ENCODE results near the gene EFHC1.
A peak's percentile ranks its signal among the peaks of the same experiment; 100 is the strongest.

The EFHC1 gene

GRCh38 chr6:52535711-52536423, 115.7 kb downstream of the EFHC1 start:
- H3K4me1 ChIP-seq (ENCODE audit: control insufficient read depth in 1 of 2, insufficient read depth in 2 of 2, low read length in 2 of 2): peaks cover 4 to 36% of the 10 kb centered on the region in 2 donors
- no peaks in the 10 kb centered on the region for H3K27me3 ChIP-seq (ENCODE audit: low read depth, low read length)
- no peaks in the 10 kb centered on the region for H3K9me3 ChIP-seq (ENCODE audit: control insufficient read depth in 1 of 2, low read length in 2 of 2)
- H3K36me3 ChIP-seq (ENCODE audit: control insufficient read depth in 1 of 2, insufficient read depth in 2 of 2, low read length in 2 of 2): peaks cover 7 to 11% of the 10 kb centered on the region in 2 donors
- no peak overlapping the region for H3K4me3 ChIP-seq (ENCODE audit: low read depth in 1 of 2, low read length in 2 of 2)
- no peak overlapping the region for H3K27ac ChIP-seq (ENCODE audit: low read length)

- Histone ChIP-seq H3K4me3 (ENCODE audit: low read depth in 1 of 2, low read length in 2 of 2) (no peak overlapping the region), H3K4me1 (ENCODE audit: control insufficient read depth in 1 of 2, insufficient read depth in 2 of 2, low read length in 2 of 2) (peaks cover 4 to 39% of the 10 kb centered on the region in 2 donors), H3K27me3 (ENCODE audit: low read depth, low read length) (no peaks in the 10 kb centered on the region), H3K9me3 (ENCODE audit: control insufficient read depth in 1 of 2, low read length in 2 of 2) (no peaks in the 10 kb centered on the region), H3K36me3 (ENCODE audit: control insufficient read depth in 1 of 2, insufficient read depth in 2 of 2, low read length in 2 of 2) (peaks cover 7 to 11% of the 10 kb centered on the region in 2 donors), H3K27ac (ENCODE audit: low read length) (no peak overlapping the region)
Observed at GRCh38 chr6:52536424-52536916, 116.3 kb downstream of the EFHC1 start.

- H3K9me3 ChIP-seq (ENCODE audit: control insufficient read depth in 1 of 2, low read length in 2 of 2): no peaks in the 10 kb centered on the region
- peaks cover 4 to 39% of the 10 kb centered on the region in 2 donors for H3K4me1 ChIP-seq (ENCODE audit: control insufficient read depth in 1 of 2, insufficient read depth in 2 of 2, low read length in 2 of 2)
- no peak overlapping the region for H3K27ac ChIP-seq (ENCODE audit: low read length)
- H3K27me3 ChIP-seq (ENCODE audit: low read depth, low read length): no peaks in the 10 kb centered on the region
- H3K36me3 ChIP-seq (ENCODE audit: control insufficient read depth in 1 of 2, insufficient read depth in 2 of 2, low read length in 2 of 2): peaks cover 7 to 11% of the 10 kb centered on the region in 2 donors
- no peak overlapping the region for H3K4me3 ChIP-seq (ENCODE audit: low read depth in 1 of 2, low read length in 2 of 2)
Observed at GRCh38 chr6:52537001-52537753, 117.0 kb downstream of the EFHC1 start.

- no peak overlapping the region for H3K27ac ChIP-seq (ENCODE audit: low read length)
Observed at GRCh38 chr6:52538252-52538900, 118.2 kb downstream of the EFHC1 start.

GRCh38 chr6:52538901-52539354, 118.8 kb downstream of the EFHC1 start:
- Histone ChIP-seq H3K36me3 (ENCODE audit: control insufficient read depth in 1 of 2, insufficient read depth in 2 of 2, low read length in 2 of 2) (peaks cover 7 to 11% of the 10 kb centered on the region in 2 donors), H3K27ac (ENCODE audit: low read length) (no peak overlapping the region), H3K4me3 (ENCODE audit: low read depth in 1 of 2, low read length in 2 of 2) (no peak overlapping the region), H3K4me1 (ENCODE audit: control insufficient read depth in 1 of 2, insufficient read depth in 2 of 2, low read length in 2 of 2) (peaks cover 8 to 45% of the 10 kb centered on the region in 2 donors), H3K27me3 (ENCODE audit: low read depth, low read length) (no peaks in the 10 kb centered on the region), H3K9me3 (ENCODE audit: control insufficient read depth in 1 of 2, low read length in 2 of 2) (no peaks in the 10 kb centered on the region)

More at GRCh38 chr6:52538252-52538900, 118.2 kb downstream of the EFHC1 start:
- peaks cover 7 to 11% of the 10 kb centered on the region in 2 donors for H3K36me3 ChIP-seq (ENCODE audit: control insufficient read depth in 1 of 2, insufficient read depth in 2 of 2, low read length in 2 of 2)
- no peak overlapping the region for H3K4me3 ChIP-seq (ENCODE audit: low read depth in 1 of 2, low read length in 2 of 2)
- H3K27me3 ChIP-seq (ENCODE audit: low read depth, low read length): no peaks in the 10 kb centered on the region
- H3K4me1 ChIP-seq (ENCODE audit: control insufficient read depth in 1 of 2, insufficient read depth in 2 of 2, low read length in 2 of 2): peaks cover 4 to 39% of the 10 kb centered on the region in 2 donors
- no peaks in the 10 kb centered on the region for H3K9me3 ChIP-seq (ENCODE audit: control insufficient read depth in 1 of 2, low read length in 2 of 2)

GRCh38 chr6:52539607-52540006, 119.5 kb downstream of the EFHC1 start:
- peaks cover 15 to 52% of the 10 kb centered on the region in 2 donors for H3K4me1 ChIP-seq (ENCODE audit: control insufficient read depth in 1 of 2, insufficient read depth in 2 of 2, low read length in 2 of 2)
- H3K27ac ChIP-seq (ENCODE audit: low read length): no peak overlapping the region
- H3K27me3 ChIP-seq (ENCODE audit: low read depth, low read length): no peaks in the 10 kb centered on the region
- no peaks in the 10 kb centered on the region for H3K9me3 ChIP-seq (ENCODE audit: control insufficient read depth in 1 of 2, low read length in 2 of 2)
- peaks cover 5 to 11% of the 10 kb centered on the region in 2 donors for H3K36me3 ChIP-seq (ENCODE audit: control insufficient read depth in 1 of 2, insufficient read depth in 2 of 2, low read length in 2 of 2)
- no peak overlapping the region for H3K4me3 ChIP-seq (ENCODE audit: low read depth in 1 of 2, low read length in 2 of 2)

- H3K4me3 ChIP-seq (ENCODE audit: low read depth in 1 of 2, low read length in 2 of 2): no peak overlapping the region
- no peaks in the 10 kb centered on the region for H3K27me3 ChIP-seq (ENCODE audit: low read depth, low read length)
- no peaks in the 10 kb centered on the region for H3K9me3 ChIP-seq (ENCODE audit: control insufficient read depth in 1 of 2, low read length in 2 of 2)
- H3K36me3 ChIP-seq (ENCODE audit: control insufficient read depth in 1 of 2, insufficient read depth in 2 of 2, low read length in 2 of 2): peaks cover 0 to 6% of the 10 kb centered on the region in 2 donors
- no peak overlapping the region for H3K27ac ChIP-seq (ENCODE audit: low read length)
- peaks cover 17 to 58% of the 10 kb centered on the region in 2 donors for H3K4me1 ChIP-seq (ENCODE audit: control insufficient read depth in 1 of 2, insufficient read depth in 2 of 2, low read length in 2 of 2)
Observed at GRCh38 chr6:52540286-52540902, 120.3 kb downstream of the EFHC1 start.

GRCh38 chr6:52541135-52541534, 121.0 kb downstream of the EFHC1 start:
- Histone ChIP-seq H3K4me1 (ENCODE audit: control insufficient read depth in 1 of 2, insufficient read depth in 2 of 2, low read length in 2 of 2) (peaks cover 17 to 60% of the 10 kb centered on the region in 2 donors), H3K27ac (ENCODE audit: low read length) (no peak overlapping the region), H3K27me3 (ENCODE audit: low read depth, low read length) (no peaks in the 10 kb centered on the region), H3K4me3 (ENCODE audit: low read depth in 1 of 2, low read length in 2 of 2) (no peak overlapping the region), H3K9me3 (ENCODE audit: control insufficient read depth in 1 of 2, low read length in 2 of 2) (no peaks in the 10 kb centered on the region), H3K36me3 (ENCODE audit: control insufficient read depth in 1 of 2, insufficient read depth in 2 of 2, low read length in 2 of 2) (no peaks in the 10 kb centered on the region)

- Histone ChIP-seq H3K9me3 (ENCODE audit: control insufficient read depth in 1 of 2, low read length in 2 of 2) (no peaks in the 10 kb centered on the region), H3K4me1 (ENCODE audit: control insufficient read depth in 1 of 2, insufficient read depth in 2 of 2, low read length in 2 of 2) (peaks cover 35 to 60% of the 10 kb centered on the region in 2 donors), H3K27ac (ENCODE audit: low read length) (peak overlapping the region; percentile 27), H3K36me3 (ENCODE audit: control insufficient read depth in 1 of 2, insufficient read depth in 2 of 2, low read length in 2 of 2) (no peaks in the 10 kb centered on the region), H3K4me3 (ENCODE audit: low read depth in 1 of 2, low read length in 2 of 2) (no peak overlapping the region), H3K27me3 (ENCODE audit: low read depth, low read length) (no peaks in the 10 kb centered on the region)
Observed at GRCh38 chr6:52543262-52543661, 123.1 kb downstream of the EFHC1 start.

GRCh38 chr6:52543729-52544601, 123.8 kb downstream of the EFHC1 start:
- no peaks in the 10 kb centered on the region for H3K9me3 ChIP-seq (ENCODE audit: control insufficient read depth in 1 of 2, low read length in 2 of 2)
- H3K4me3 ChIP-seq (ENCODE audit: low read depth in 1 of 2, low read length in 2 of 2): no peak overlapping the region
- H3K36me3 ChIP-seq (ENCODE audit: control insufficient read depth in 1 of 2, insufficient read depth in 2 of 2, low read length in 2 of 2): no peaks in the 10 kb centered on the region
- peak overlapping the region; percentile 26 for H3K27ac ChIP-seq (ENCODE audit: low read length)
- peaks cover 41 to 62% of the 10 kb centered on the region in 2 donors for H3K4me1 ChIP-seq (ENCODE audit: control insufficient read depth in 1 of 2, insufficient read depth in 2 of 2, low read length in 2 of 2)
- H3K27me3 ChIP-seq (ENCODE audit: low read depth, low read length): no peaks in the 10 kb centered on the region

Data from muscle layer of duodenum (tissue), 2 donors.